GM12892 (cell line): Measurements from ENCODE around the gene RAET1L.
"Not testable (repeated sequence)": the region's sequence is repeated elsewhere in the genome, so short reads cannot be mapped to it uniquely, and the experiment has no call there.

Experiments used
- POLR2A ChIP-seq: IDR thresholded peaks from 2 replicates; pipeline ENCODE4 v1.6.1; 2011; ENCODE audit warnings: low read depth, low read length, control low read depth
- POLR2AphosphoS5 ChIP-seq: IDR thresholded peaks from 2 replicates; pipeline ENCODE4 v1.6.1; 2011; ENCODE audit warnings: low read depth, low read length, control low read depth

DNA sequence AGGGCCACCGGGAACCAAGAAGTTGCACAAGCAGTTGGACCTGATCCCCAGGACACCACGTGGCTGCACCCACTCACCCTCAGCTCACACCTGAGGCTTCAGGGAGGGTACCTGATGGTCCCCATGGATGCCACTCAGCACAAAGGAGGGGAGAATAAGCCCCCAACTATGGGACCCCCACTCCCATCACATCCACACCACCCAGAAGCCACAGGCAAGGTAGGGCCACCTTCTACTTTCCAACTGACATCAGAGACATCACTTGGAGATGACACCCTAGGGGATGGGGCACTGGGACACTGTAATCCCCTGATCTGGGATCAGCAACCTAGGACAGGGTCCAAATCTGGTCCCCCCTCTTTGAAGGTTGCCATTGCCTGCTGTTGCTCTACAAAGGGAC lies 1.3 kb downstream of the RAET1L start:
- not testable (repeated sequence) for TF ChIP-seq POLR2A, POLR2AphosphoS5
